Ovary (tissue), 3 donors: Measurements from ENCODE around the gene C14orf93.

Source experiments
- CTCF ChIP-seq, 3 donors: fragments of 450-650 bp in 2 of 3; fragments of 200-600 bp in 1 of 3; IDR thresholded peaks; one replicate each; pipeline versions ENCODE4 v1.5.1 to v1.8.0; 2016 to 2022; ENCODE audit warnings: antibody characterized with exemption in 3 of 3, mild to moderate bottlenecking in 1 of 3
- EP300 ChIP-seq: sonication (generic); formaldehyde crosslinking; IDR thresholded peaks from one replicate; pipeline ENCODE4 v1.6.1; 2017; ENCODE audit warnings: antibody characterized with exemption
- POLR2A ChIP-seq: fragments of 450-650 bp; IDR thresholded peaks from one replicate; pipeline ENCODE4 v1.6.1; 2017; ENCODE audit warnings: antibody characterized with exemption, mild to moderate bottlenecking, moderate library complexity
- donor health status: DM: no; HTN: no; CAD: no.

- no peak for TF ChIP-seq CTCF (IDR thresholded peaks at IDR 0.05)
- no peak for TF ChIP-seq EP300
- TF ChIP-seq POLR2A = no peak
Measured at GRCh38 chr14:23023022-23023794, 13.3 kb upstream of the C14orf93 start.
